Glutamatergic neuron (in vitro differentiated cells): Measurements from ENCODE around the gene ABHD12. TPM values are rescaled to one million over a fixed set of nuclear protein-coding genes. Genes with fewer than 3 reads are reported as not detected.

Source experiments
- DNase-seq: peaks from one replicate; pipeline ENCODE4 v3.0.0; 2022
- H3K27ac Mint-ChIP-seq: one replicate; pipeline ENCODE4 v1.8.0; 2020; ENCODE audit warnings: mild to moderate bottlenecking, mixed read lengths, inconsistent platforms; ENCODE audit not compliant: unreplicated experiment
- H3K27me3 Mint-ChIP-seq: one replicate; pipeline ENCODE4 v1.8.0; 2020; ENCODE audit warnings: mild to moderate bottlenecking, moderate library complexity, mixed read lengths, inconsistent platforms; ENCODE audit not compliant: unreplicated experiment
- H3K36me3 Mint-ChIP-seq: one replicate; pipeline ENCODE4 v1.8.0; 2020; ENCODE audit warnings: mild to moderate bottlenecking, mixed read lengths, inconsistent platforms; ENCODE audit not compliant: unreplicated experiment
- H3K4me1 Mint-ChIP-seq: one replicate; pipeline ENCODE4 v1.8.0; 2020; ENCODE audit warnings: mild to moderate bottlenecking, low read depth, mixed read lengths, inconsistent platforms; ENCODE audit not compliant: unreplicated experiment
- H3K4me3 Mint-ChIP-seq: one replicate; pipeline ENCODE4 v1.8.0; 2020; ENCODE audit warnings: mild to moderate bottlenecking, mixed read lengths, inconsistent platforms; ENCODE audit not compliant: unreplicated experiment
- H3K9me3 Mint-ChIP-seq: one replicate; pipeline ENCODE4 v1.8.0; 2020; ENCODE audit warnings: mild to moderate bottlenecking, moderate library complexity, mixed read lengths, inconsistent platforms; ENCODE audit not compliant: unreplicated experiment
- total RNA-seq: library from RNA; stranded (reverse); fragmentation: NEBNext Ultra II Directional; extraction: Animal tissue kit (Norgen Biotek cat#: 25700); gene quantifications from one replicate; pipeline ENCODE4 v1.2.1, GENCODE V29; 2021; ENCODE audit not compliant: unreplicated experiment
- TF ChIP-seq, protein P1 (sequence below): fragments of 200-600 bp; sonication (generic); IDR thresholded peaks from one replicate; pipeline ENCODE4 v1.5.0; 2021; ENCODE audit not compliant: partially characterized antibody, unreplicated experiment

ABHD12 gene
- total RNA-seq, 1 donor from 2014 or later = 101 TPM

DNA sequence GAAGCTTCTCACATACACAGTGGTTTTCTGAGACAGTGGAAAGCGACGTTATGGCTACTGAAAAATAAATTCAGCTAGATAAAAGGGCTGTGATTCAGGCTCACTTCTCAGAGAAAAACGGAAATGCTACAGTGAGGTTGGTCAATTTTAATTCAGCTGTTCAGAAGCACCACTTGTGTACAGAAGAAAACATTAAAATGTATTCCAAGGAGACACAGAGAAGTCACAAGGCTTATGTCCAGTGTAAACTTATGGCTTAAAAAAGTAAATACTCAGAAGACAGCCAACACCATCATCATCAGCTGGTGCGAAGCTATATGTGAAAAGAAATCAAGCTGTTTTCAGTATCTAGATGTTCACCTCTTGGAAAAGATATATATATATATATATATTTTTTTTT lies 68.6 kb downstream of the ABHD12 start:
- TF ChIP-seq, protein P1, sequence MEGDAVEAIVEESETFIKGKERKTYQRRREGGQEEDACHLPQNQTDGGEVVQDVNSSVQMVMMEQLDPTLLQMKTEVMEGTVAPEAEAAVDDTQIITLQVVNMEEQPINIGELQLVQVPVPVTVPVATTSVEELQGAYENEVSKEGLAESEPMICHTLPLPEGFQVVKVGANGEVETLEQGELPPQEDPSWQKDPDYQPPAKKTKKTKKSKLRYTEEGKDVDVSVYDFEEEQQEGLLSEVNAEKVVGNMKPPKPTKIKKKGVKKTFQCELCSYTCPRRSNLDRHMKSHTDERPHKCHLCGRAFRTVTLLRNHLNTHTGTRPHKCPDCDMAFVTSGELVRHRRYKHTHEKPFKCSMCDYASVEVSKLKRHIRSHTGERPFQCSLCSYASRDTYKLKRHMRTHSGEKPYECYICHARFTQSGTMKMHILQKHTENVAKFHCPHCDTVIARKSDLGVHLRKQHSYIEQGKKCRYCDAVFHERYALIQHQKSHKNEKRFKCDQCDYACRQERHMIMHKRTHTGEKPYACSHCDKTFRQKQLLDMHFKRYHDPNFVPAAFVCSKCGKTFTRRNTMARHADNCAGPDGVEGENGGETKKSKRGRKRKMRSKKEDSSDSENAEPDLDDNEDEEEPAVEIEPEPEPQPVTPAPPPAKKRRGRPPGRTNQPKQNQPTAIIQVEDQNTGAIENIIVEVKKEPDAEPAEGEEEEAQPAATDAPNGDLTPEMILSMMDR = no peak
- no peak for DNase-seq
- Mint-ChIP-seq H3K4me3 (no peak overlapping the region), H3K27ac (peak overlapping the region; percentile 86), H3K36me3 (no peaks in the 10 kb centered on the region), H3K27me3 (peaks cover 25% of the 10 kb centered on the region), H3K4me1 (peaks cover 49% of the 10 kb centered on the region), H3K9me3 (peaks cover 19% of the 10 kb centered on the region)

DNA sequence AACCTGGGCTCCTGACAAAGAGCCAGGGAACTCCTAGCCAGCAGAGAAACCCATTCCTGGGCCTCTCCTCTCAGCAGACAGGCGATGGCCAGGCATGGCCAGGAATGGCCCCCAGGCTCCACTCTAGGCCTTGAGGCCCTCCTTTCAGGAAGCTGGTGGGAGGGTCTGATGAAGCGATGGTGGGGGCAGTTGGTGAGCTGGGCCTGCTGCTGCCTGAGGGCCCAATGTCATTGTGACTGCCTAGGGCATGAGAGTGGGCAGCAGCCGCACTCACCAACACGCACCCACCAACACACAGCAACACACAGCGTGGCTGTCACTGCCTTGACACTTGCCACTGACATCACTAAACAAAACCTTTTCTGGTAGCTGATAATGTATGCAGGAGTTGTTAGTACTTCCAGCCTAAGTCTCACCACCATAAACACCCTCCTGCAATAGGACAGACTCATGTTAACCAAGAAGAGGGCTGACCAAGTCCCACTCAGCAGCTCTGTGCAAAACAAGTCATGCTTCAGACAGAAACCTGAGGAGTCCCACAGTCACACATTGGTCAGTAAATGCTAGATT lies 69.3 kb downstream of the ABHD12 start:
- Mint-ChIP-seq H3K27ac (peak overlapping the region; percentile 98), H3K27me3 (peaks cover 25% of the 10 kb centered on the region), H3K4me3 (no peak overlapping the region), H3K36me3 (no peaks in the 10 kb centered on the region), H3K9me3 (peaks cover 19% of the 10 kb centered on the region), H3K4me1 (peaks cover 50% of the 10 kb centered on the region)
- DNase-seq = no peak
- TF ChIP-seq, protein P1 = no peak

DNA sequence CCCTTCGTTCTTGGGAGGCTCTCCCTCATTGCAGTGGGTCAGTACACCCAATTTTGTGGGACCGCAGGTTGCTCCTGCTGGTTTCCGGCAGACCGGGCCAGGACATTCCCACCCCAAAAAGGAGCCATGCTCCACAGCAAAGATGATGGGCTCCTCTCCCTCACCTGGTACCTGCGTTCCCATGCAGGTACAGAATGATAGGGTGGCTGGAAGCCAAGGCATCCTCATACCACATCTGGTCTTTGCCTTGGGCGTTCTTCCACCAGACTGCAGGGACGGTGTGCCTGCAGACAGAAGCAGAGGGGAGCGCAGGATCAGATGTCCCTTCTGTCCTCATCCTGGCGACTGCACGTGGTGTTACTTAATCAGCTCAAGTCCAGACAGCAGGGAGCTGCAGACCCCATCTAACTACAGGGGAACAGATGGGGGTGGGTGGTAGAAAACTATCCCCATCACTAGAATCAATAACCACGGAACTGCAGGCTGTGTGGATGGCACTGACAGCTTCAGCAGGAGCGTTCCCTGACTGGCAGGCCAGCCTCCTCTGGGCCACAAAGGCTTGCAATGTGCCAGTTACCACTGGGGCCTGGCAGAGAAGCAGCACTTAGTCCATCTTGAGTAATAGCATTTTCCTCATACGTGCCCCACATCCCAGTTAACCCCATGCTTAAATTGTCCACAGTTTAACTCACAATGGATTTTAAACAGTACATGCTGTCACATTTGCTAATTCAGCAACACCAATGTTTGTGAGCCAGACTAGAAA lies 70.4 kb downstream of the ABHD12 start:
- peaks cover 29% of the 10 kb centered on the region for H3K27me3 Mint-ChIP-seq
- H3K9me3 Mint-ChIP-seq = peaks cover 23% of the 10 kb centered on the region
- peak; percentile 61 for DNase-seq
- peak overlapping the region; percentile 86 for H3K4me3 Mint-ChIP-seq
- H3K4me1 Mint-ChIP-seq = peaks cover 56% of the 10 kb centered on the region
- peaks cover 5% of the 10 kb centered on the region for H3K36me3 Mint-ChIP-seq
- peak overlapping the region; percentile 98 for H3K27ac Mint-ChIP-seq
- TF ChIP-seq, protein P1 = no peak

DNA sequence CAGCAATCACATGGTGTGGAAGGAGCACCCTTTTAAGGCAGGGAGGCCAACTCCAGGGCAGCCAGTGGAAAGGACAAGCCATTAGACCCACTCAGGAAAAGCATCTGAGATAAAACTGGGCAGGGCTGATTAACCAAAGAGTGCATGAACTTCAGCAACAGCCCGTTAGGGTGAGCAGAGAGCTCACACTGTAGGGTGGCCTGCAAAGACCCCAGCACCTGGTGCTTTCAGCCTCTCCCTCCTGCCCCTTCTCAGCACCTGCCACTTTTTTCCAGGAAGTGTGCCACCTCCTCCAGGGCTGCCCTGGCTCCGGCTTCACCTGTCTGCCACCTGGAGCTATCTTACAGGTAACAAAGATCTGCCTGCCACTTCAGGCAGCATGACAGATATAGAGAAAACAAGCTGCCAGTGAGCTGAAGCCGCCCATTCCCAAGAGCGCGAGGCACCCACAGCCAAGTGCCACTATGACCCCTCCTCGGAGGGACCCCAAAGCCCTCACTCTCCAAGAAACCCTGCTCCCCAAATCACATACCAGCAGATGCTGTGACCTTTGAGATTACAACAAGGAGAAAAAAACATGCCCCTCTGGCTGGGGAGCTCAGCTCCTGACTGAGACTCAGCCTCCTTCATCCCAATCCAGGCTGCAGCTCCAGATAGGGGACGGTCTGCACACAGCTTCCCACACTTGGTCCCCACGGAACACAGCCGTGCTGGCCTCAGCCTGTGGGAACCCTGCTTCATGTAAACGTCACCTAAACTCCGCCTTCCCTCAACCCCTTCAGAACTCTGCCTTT lies 71.2 kb downstream of the ABHD12 start:
- TF ChIP-seq, protein P1 = no peak
- peak overlapping the region; percentile 86 for H3K4me3 Mint-ChIP-seq
- H3K36me3 Mint-ChIP-seq = peaks cover 5% of the 10 kb centered on the region
- peaks cover 23% of the 10 kb centered on the region for H3K9me3 Mint-ChIP-seq
- peaks cover 54% of the 10 kb centered on the region for H3K4me1 Mint-ChIP-seq
- H3K27me3 Mint-ChIP-seq = peaks cover 25% of the 10 kb centered on the region
- no peak for DNase-seq
- peak overlapping the region; percentile 98 for H3K27ac Mint-ChIP-seq
